ENCODE results near the gene NUDT16.

The NUDT16 gene

GRCh38 chr3:131349946-131350347 lies 31.6 kb upstream of the NUDT16 start:
- Mint-ChIP-seq H3K36me3 (ENCODE audit: low read depth) (no peaks in the 10 kb centered on the region), H3K9me3 (no peaks in the 10 kb centered on the region), H3K27ac (no peak overlapping the region), H3K27me3 (ENCODE audit: low read depth) (no peaks in the 10 kb centered on the region), H3K4me1 (peaks cover 16% of the 10 kb centered on the region), H3K4me3 (no peak overlapping the region)
- TF ChIP-seq CTCF (IDR thresholded peaks at IDR 0.05; ENCODE audit: unreplicated experiment in 3 of 3), result no peak

GRCh38 chr3:131350506-131350905 lies 31.1 kb upstream of the NUDT16 start:
- Mint-ChIP-seq H3K36me3 (ENCODE audit: low read depth) (no peaks in the 10 kb centered on the region), H3K4me3 (no peak overlapping the region), H3K27ac (no peak overlapping the region), H3K27me3 (ENCODE audit: low read depth) (no peaks in the 10 kb centered on the region), H3K4me1 (peaks cover 16% of the 10 kb centered on the region), H3K9me3 (no peaks in the 10 kb centered on the region)
- no peak for TF ChIP-seq CTCF (IDR thresholded peaks at IDR 0.05; ENCODE audit: unreplicated experiment in 3 of 3)

- no peak for TF ChIP-seq CTCF (IDR thresholded peaks at IDR 0.05; ENCODE audit: unreplicated experiment in 3 of 3)
- no peak overlapping the region for H3K4me3 Mint-ChIP-seq
- no peaks in the 10 kb centered on the region for H3K9me3 Mint-ChIP-seq
- no peaks in the 10 kb centered on the region for H3K36me3 Mint-ChIP-seq (ENCODE audit: low read depth)
- H3K4me1 Mint-ChIP-seq, result peaks cover 16% of the 10 kb centered on the region
- H3K27me3 Mint-ChIP-seq (ENCODE audit: low read depth), result no peaks in the 10 kb centered on the region
- H3K27ac Mint-ChIP-seq, result peak overlapping the region; percentile 26 to 84 (median 32)
Measured at GRCh38 chr3:131353016-131353877, 28.3 kb upstream of the NUDT16 start.

GRCh38 chr3:131353986-131354385 lies 27.6 kb upstream of the NUDT16 start:
- Mint-ChIP-seq H3K4me3 (no peak overlapping the region), H3K27me3 (ENCODE audit: low read depth) (no peaks in the 10 kb centered on the region), H3K36me3 (ENCODE audit: low read depth) (no peaks in the 10 kb centered on the region), H3K27ac (peak overlapping the region; percentile 26 to 84 (median 32)), H3K9me3 (no peaks in the 10 kb centered on the region), H3K4me1 (peaks cover 16% of the 10 kb centered on the region)
- no peak for TF ChIP-seq CTCF (IDR thresholded peaks at IDR 0.05; ENCODE audit: unreplicated experiment in 3 of 3)

- no peak overlapping the region for H3K27ac Mint-ChIP-seq
- H3K4me3 Mint-ChIP-seq, result no peak overlapping the region
- no peaks in the 10 kb centered on the region for H3K27me3 Mint-ChIP-seq (ENCODE audit: low read depth)
- TF ChIP-seq CTCF (IDR thresholded peaks at IDR 0.05; ENCODE audit: unreplicated experiment in 3 of 3), result no peak
- H3K4me1 Mint-ChIP-seq, result peaks cover 16% of the 10 kb centered on the region
- H3K36me3 Mint-ChIP-seq (ENCODE audit: low read depth), result no peaks in the 10 kb centered on the region
- H3K9me3 Mint-ChIP-seq, result no peaks in the 10 kb centered on the region
Measured at GRCh38 chr3:131356006-131356595, 25.5 kb upstream of the NUDT16 start.
